Measurements from ENCODE around the gene GFER.
"Not testable (repeated sequence)": the region's sequence is repeated elsewhere in the genome, so short reads cannot be mapped to it uniquely, and the experiment has no call there.

GFER gene

GRCh38 chr16:1957434-1958142, 26.4 kb upstream of the GFER start:
- DNase-seq (ENCODE audit: low spot score) = not testable (repeated sequence)

GRCh38 chr16:1958143-1958491, 25.9 kb upstream of the GFER start:
- DNase-seq (ENCODE audit: low spot score) = not testable (repeated sequence)

- DNase-seq (ENCODE audit: low spot score) = no peak
Observed at GRCh38 chr16:1958715-1959268, 25.2 kb upstream of the GFER start.

GRCh38 chr16:1959269-1960039, 24.5 kb upstream of the GFER start, which contains the start of gene NDUFB10:
TSS of gene NDUFB10 (plus strand) at chr16:1959538. CDS start at chr16:1959625, 87 bp downstream.
- DNase-seq (ENCODE audit: low spot score) = peak; percentile 87

GRCh38 chr16:1960665-1961630, 23.0 kb upstream of the GFER start:
- no peak for DNase-seq (ENCODE audit: low spot score)

GRCh38 chr16:1961651-1962067, 22.3 kb upstream of the GFER start:
- DNase-seq (ENCODE audit: low spot score) = no peak

GRCh38 chr16:1962161-1963153, 21.5 kb upstream of the GFER start:
- DNase-seq (ENCODE audit: low spot score) = not testable (repeated sequence)

- DNase-seq (ENCODE audit: low spot score) = no peak
Observed at GRCh38 chr16:1963806-1964505, 20.0 kb upstream of the GFER start.

GRCh38 chr16:1964506-1965395, 19.2 kb upstream of the GFER start, which contains the start of gene RPS2:
TSS of gene RPS2 (minus strand) at chr16:1964826. CDS start at chr16:1964625, 201 bp downstream.
- DNase-seq (ENCODE audit: low spot score) = peak; percentile 99

GRCh38 chr16:1965396-1966001, 18.5 kb upstream of the GFER start:
- DNase-seq (ENCODE audit: low spot score) = no peak

- no peak for DNase-seq (ENCODE audit: low spot score)
Observed at GRCh38 chr16:1966460-1966859, 17.5 kb upstream of the GFER start, which contains the start of gene RNF151. TSS of gene RNF151 (plus strand) at chr16:1966856. CDS start at chr16:1966882, 26 bp downstream.

GRCh38 chr16:1968146-1968953, 15.6 kb upstream of the GFER start:
- no peak for DNase-seq (ENCODE audit: low spot score)

- DNase-seq (ENCODE audit: low spot score) = peak; percentile 93
Observed at GRCh38 chr16:1971796-1972489, 12.1 kb upstream of the GFER start, which contains the start of gene TBL3. TSS of gene TBL3 (plus strand) at chr16:1972053. CDS start at chr16:1972165, 112 bp downstream.

- DNase-seq (ENCODE audit: low spot score) = no peak
Observed at GRCh38 chr16:1972490-1972877, 11.5 kb upstream of the GFER start.

GRCh38 chr16:1973461-1974156, 10.4 kb upstream of the GFER start:
- DNase-seq (ENCODE audit: low spot score) = no peak
